ENCODE measurements around the gene TMA7B.

TMA7B gene

GRCh38 chr22:39999144-39999757 lies 39.1 kb downstream of the TMA7B start:
- H3K27ac ChIP-seq (ENCODE audit: low read length): no peak overlapping the region
- no peaks in the 10 kb centered on the region for H3K36me3 ChIP-seq (ENCODE audit: control insufficient read depth in 1 of 2, insufficient read depth in 2 of 2, low read length in 2 of 2)
- H3K27me3 ChIP-seq (ENCODE audit: low read depth, low read length): peaks cover 15% of the 10 kb centered on the region
- no peaks in the 10 kb centered on the region for H3K9me3 ChIP-seq (ENCODE audit: control insufficient read depth in 1 of 2, low read length in 2 of 2)
- peaks cover 9 to 12% of the 10 kb centered on the region in 2 donors for H3K4me1 ChIP-seq (ENCODE audit: control insufficient read depth in 1 of 2, insufficient read depth in 2 of 2, low read length in 2 of 2)
- H3K4me3 ChIP-seq (ENCODE audit: low read depth in 1 of 2, low read length in 2 of 2): no peak overlapping the region

- no peaks in the 10 kb centered on the region for H3K9me3 ChIP-seq (ENCODE audit: control insufficient read depth in 1 of 2, low read length in 2 of 2)
- peaks cover 9% of the 10 kb centered on the region in 2 donors for H3K4me1 ChIP-seq (ENCODE audit: control insufficient read depth in 1 of 2, insufficient read depth in 2 of 2, low read length in 2 of 2)
- H3K27ac ChIP-seq (ENCODE audit: low read length): no peak overlapping the region
- no peak overlapping the region for H3K4me3 ChIP-seq (ENCODE audit: low read depth in 1 of 2, low read length in 2 of 2)
- H3K36me3 ChIP-seq (ENCODE audit: control insufficient read depth in 1 of 2, insufficient read depth in 2 of 2, low read length in 2 of 2): no peaks in the 10 kb centered on the region
- H3K27me3 ChIP-seq (ENCODE audit: low read depth, low read length): peaks cover 14% of the 10 kb centered on the region
These were observed 40.0 kb downstream of the TMA7B start for GRCh38 chr22:40000171-40000570.

- peaks cover 5% of the 10 kb centered on the region for H3K27me3 ChIP-seq (ENCODE audit: low read depth, low read length)
- H3K27ac ChIP-seq (ENCODE audit: low read length): no peak overlapping the region
- peaks cover 9% of the 10 kb centered on the region in 2 donors for H3K4me1 ChIP-seq (ENCODE audit: control insufficient read depth in 1 of 2, insufficient read depth in 2 of 2, low read length in 2 of 2)
- no peaks in the 10 kb centered on the region for H3K36me3 ChIP-seq (ENCODE audit: control insufficient read depth in 1 of 2, insufficient read depth in 2 of 2, low read length in 2 of 2)
- no peak overlapping the region for H3K4me3 ChIP-seq (ENCODE audit: low read depth in 1 of 2, low read length in 2 of 2)
- no peaks in the 10 kb centered on the region for H3K9me3 ChIP-seq (ENCODE audit: control insufficient read depth in 1 of 2, low read length in 2 of 2)
These were observed 40.9 kb downstream of the TMA7B start for GRCh38 chr22:40001106-40001505.

- Histone ChIP-seq H3K36me3 (ENCODE audit: control insufficient read depth in 1 of 2, insufficient read depth in 2 of 2, low read length in 2 of 2) (no peaks in the 10 kb centered on the region), H3K4me3 (ENCODE audit: low read depth in 1 of 2, low read length in 2 of 2) (no peak overlapping the region), H3K4me1 (ENCODE audit: control insufficient read depth in 1 of 2, insufficient read depth in 2 of 2, low read length in 2 of 2) (peaks cover 4 to 9% of the 10 kb centered on the region in 2 donors), H3K27me3 (ENCODE audit: low read depth, low read length) (peaks cover 4% of the 10 kb centered on the region), H3K27ac (ENCODE audit: low read length) (no peak overlapping the region), H3K9me3 (ENCODE audit: control insufficient read depth in 1 of 2, low read length in 2 of 2) (no peaks in the 10 kb centered on the region)
These were observed 41.8 kb downstream of the TMA7B start for GRCh38 chr22:40001800-40002577.

GRCh38 chr22:40002935-40003715 lies 42.9 kb downstream of the TMA7B start:
- H3K4me1 ChIP-seq (ENCODE audit: control insufficient read depth in 1 of 2, insufficient read depth in 2 of 2, low read length in 2 of 2): peaks cover 0 to 2% of the 10 kb centered on the region in 2 donors
- H3K27ac ChIP-seq (ENCODE audit: low read length): no peak overlapping the region
- no peaks in the 10 kb centered on the region for H3K9me3 ChIP-seq (ENCODE audit: control insufficient read depth in 1 of 2, low read length in 2 of 2)
- H3K27me3 ChIP-seq (ENCODE audit: low read depth, low read length): no peaks in the 10 kb centered on the region
- H3K36me3 ChIP-seq (ENCODE audit: control insufficient read depth in 1 of 2, insufficient read depth in 2 of 2, low read length in 2 of 2): no peaks in the 10 kb centered on the region
- no peak overlapping the region for H3K4me3 ChIP-seq (ENCODE audit: low read depth in 1 of 2, low read length in 2 of 2)

- Histone ChIP-seq H3K9me3 (ENCODE audit: control insufficient read depth in 1 of 2, low read length in 2 of 2) (no peaks in the 10 kb centered on the region), H3K4me3 (ENCODE audit: low read depth in 1 of 2, low read length in 2 of 2) (no peak overlapping the region), H3K4me1 (ENCODE audit: control insufficient read depth in 1 of 2, insufficient read depth in 2 of 2, low read length in 2 of 2) (no peaks in the 10 kb centered on the region), H3K36me3 (ENCODE audit: control insufficient read depth in 1 of 2, insufficient read depth in 2 of 2, low read length in 2 of 2) (no peaks in the 10 kb centered on the region), H3K27ac (ENCODE audit: low read length) (no peak overlapping the region), H3K27me3 (ENCODE audit: low read depth, low read length) (no peaks in the 10 kb centered on the region)
These were observed 44.6 kb downstream of the TMA7B start for GRCh38 chr22:40004836-40005235.

GRCh38 chr22:40006641-40007040 lies 46.4 kb downstream of the TMA7B start:
- Histone ChIP-seq H3K4me3 (ENCODE audit: low read depth in 1 of 2, low read length in 2 of 2) (no peak overlapping the region), H3K27ac (ENCODE audit: low read length) (no peak overlapping the region), H3K9me3 (ENCODE audit: control insufficient read depth in 1 of 2, low read length in 2 of 2) (no peaks in the 10 kb centered on the region), H3K36me3 (ENCODE audit: control insufficient read depth in 1 of 2, insufficient read depth in 2 of 2, low read length in 2 of 2) (no peaks in the 10 kb centered on the region), H3K4me1 (ENCODE audit: control insufficient read depth in 1 of 2, insufficient read depth in 2 of 2, low read length in 2 of 2) (no peaks in the 10 kb centered on the region), H3K27me3 (ENCODE audit: low read depth, low read length) (no peaks in the 10 kb centered on the region)

GRCh38 chr22:40007853-40008710 lies 47.9 kb downstream of the TMA7B start:
- H3K27me3 ChIP-seq (ENCODE audit: low read depth, low read length): no peaks in the 10 kb centered on the region
- H3K4me1 ChIP-seq (ENCODE audit: control insufficient read depth in 1 of 2, insufficient read depth in 2 of 2, low read length in 2 of 2): no peaks in the 10 kb centered on the region
- no peak overlapping the region for H3K27ac ChIP-seq (ENCODE audit: low read length)
- H3K4me3 ChIP-seq (ENCODE audit: low read depth in 1 of 2, low read length in 2 of 2): no peak overlapping the region
- no peaks in the 10 kb centered on the region for H3K36me3 ChIP-seq (ENCODE audit: control insufficient read depth in 1 of 2, insufficient read depth in 2 of 2, low read length in 2 of 2)
- no peaks in the 10 kb centered on the region for H3K9me3 ChIP-seq (ENCODE audit: control insufficient read depth in 1 of 2, low read length in 2 of 2)

GRCh38 chr22:40008726-40009291 lies 48.6 kb downstream of the TMA7B start:
- Histone ChIP-seq H3K27ac (ENCODE audit: low read length) (no peak overlapping the region), H3K9me3 (ENCODE audit: control insufficient read depth in 1 of 2, low read length in 2 of 2) (no peaks in the 10 kb centered on the region), H3K4me1 (ENCODE audit: control insufficient read depth in 1 of 2, insufficient read depth in 2 of 2, low read length in 2 of 2) (no peaks in the 10 kb centered on the region), H3K27me3 (ENCODE audit: low read depth, low read length) (no peaks in the 10 kb centered on the region), H3K36me3 (ENCODE audit: control insufficient read depth in 1 of 2, insufficient read depth in 2 of 2, low read length in 2 of 2) (no peaks in the 10 kb centered on the region), H3K4me3 (ENCODE audit: low read depth in 1 of 2, low read length in 2 of 2) (no peak overlapping the region)

- no peaks in the 10 kb centered on the region for H3K27me3 ChIP-seq (ENCODE audit: low read depth, low read length)
- no peaks in the 10 kb centered on the region for H3K36me3 ChIP-seq (ENCODE audit: control insufficient read depth in 1 of 2, insufficient read depth in 2 of 2, low read length in 2 of 2)
- H3K4me1 ChIP-seq (ENCODE audit: control insufficient read depth in 1 of 2, insufficient read depth in 2 of 2, low read length in 2 of 2): no peaks in the 10 kb centered on the region
- H3K4me3 ChIP-seq (ENCODE audit: low read depth in 1 of 2, low read length in 2 of 2): no peak overlapping the region
- H3K27ac ChIP-seq (ENCODE audit: low read length): no peak overlapping the region
- H3K9me3 ChIP-seq (ENCODE audit: control insufficient read depth in 1 of 2, low read length in 2 of 2): no peaks in the 10 kb centered on the region
These were observed 49.1 kb downstream of the TMA7B start for GRCh38 chr22:40009292-40009774.
